HepG2 (cell line): ENCODE results near the gene TNXB. TPM values are rescaled to one million over a fixed set of nuclear protein-coding genes. Genes with fewer than 3 reads are reported as not detected.

Source experiments
- CEBPZ ChIP-seq: IDR thresholded peaks from 2 replicates; pipeline ENCODE4 v1.6.1; 2012; ENCODE audit warnings: low read length, improper control_type of control experiment
- EP300 ChIP-seq, 3 experiments: sonication (generic) in 1 of 3; formaldehyde crosslinking in 1 of 3; IDR thresholded peaks; 2 replicates each; pipeline versions ENCODE4 v1.5.1 to v1.6.1; 2011 to 2020; ENCODE audit warnings: low read depth in 2 of 3, low read length in 2 of 3, borderline replicate concordance in 1 of 3, improper control_type of control experiment in 1 of 3, mild to moderate bottlenecking in 1 of 3, missing genetic modification reagents in 1 of 3, moderate library complexity in 1 of 3
- HNF4A ChIP-seq: sonication (generic); formaldehyde crosslinking; IDR thresholded peaks from 2 replicates; pipeline ENCODE4 v1.4.0; 2020; ENCODE audit warnings: missing genetic modification reagents
- KAT2B ChIP-seq: fragments of 150-350 bp; IDR thresholded peaks from 2 replicates; pipeline ENCODE4 v1.6.1; 2014; ENCODE audit warnings: low read depth, low read length, borderline replicate concordance
- RFX3 ChIP-seq: IDR thresholded peaks from 2 replicates; pipeline ENCODE4 v1.6.1; 2016; ENCODE audit warnings: missing biosample characterization, missing genetic modification reagents
- SAP130 ChIP-seq: IDR thresholded peaks from 2 replicates; pipeline ENCODE4 v1.6.1; 2016; ENCODE audit warnings: low read depth
- WIZ ChIP-seq: sonication (generic); formaldehyde crosslinking; IDR thresholded peaks from 2 replicates; pipeline ENCODE4 v1.5.1; 2020; ENCODE audit warnings: mild to moderate bottlenecking, missing genetic modification reagents
- ZFP1 ChIP-seq: IDR thresholded peaks from 2 replicates; pipeline ENCODE4 v1.6.1; 2016
- ZNF282 ChIP-seq: fragments of 450-650 bp; IDR thresholded peaks from 2 replicates; pipeline ENCODE4 v1.6.1; 2018; ENCODE audit not compliant: partially characterized antibody
- ZNF292 ChIP-seq: sonication (generic); formaldehyde crosslinking; IDR thresholded peaks from 2 replicates; pipeline ENCODE4 v1.8.1; 2022; ENCODE audit warnings: mild to moderate bottlenecking, low read depth, missing genetic modification reagents, borderline replicate concordance
- ZSCAN9 ChIP-seq: IDR thresholded peaks from 2 replicates; pipeline ENCODE4 v1.6.1; 2016; ENCODE audit warnings: borderline replicate concordance
- polyA plus RNA-seq, 8 experiments: library from polyadenylated mRNA; depleted of rRNA in 3 of 8; stranded (reverse) in 7 of 8; unstranded in 1 of 8; fragments of >200 nt; fragmentation: Illumina TruSeq in 4 of 8; extraction: Trizol in 4 of 8; gene quantifications; 2 replicates each; pipeline versions ENCODE4 v1.2.1 to v1.2.3, GENCODE V29; 2011 to 2016; ENCODE audit warnings: low read depth in 4 of 8, missing spikeins in 1 of 8, mixed read lengths in 1 of 8; ENCODE audit not compliant: insufficient read depth in 1 of 8
- total RNA-seq, 5 experiments: library from RNA; depleted of rRNA; stranded (reverse); fragments of >200 nt; fragmentation: Illumina TruSeq; extraction: Trizol; gene quantifications; 2 replicates each; pipeline ENCODE4 v1.2.3, GENCODE V29; 2016; ENCODE audit warnings: low read depth in 1 of 5

TNXB gene
- total and polyA plus RNA-seq, 2 of the 13 experiments (the other 11 are each of a cell fraction or from before 2014, with no cell fraction given) = 1.6 to 2.7 TPM

GRCh38 chr6:32113386-32114352 lies 4.5 kb upstream of the TNXB start (continued):
- TF ChIP-seq EP300 (IDR thresholded peaks at IDR 0.05; ENCODE audit: low read depth in 2 of 2, low read length in 2 of 2) (peak in 1 of 2 experiments; percentile 11; a peak in 1 of 4 replicates), EP300 (CRISPR knock-in tag; IDR thresholded peaks at IDR 0.05; ENCODE audit: borderline replicate concordance) (0 out of 2 replicates have a peak, but pooled peaks have one; percentile 21), HNF4A (CRISPR knock-in tag) (0 out of 2 replicates have a peak, but pooled peaks have one; percentile 6), ZSCAN9 (CRISPR knock-in tag) (peak; percentile 45; the same call in 1 of the 2 replicates), SAP130 (CRISPR knock-in tag) (peak; percentile 53; the same call in 1 of the 2 replicates), KAT2B (no peak), ZFP1 (no peak), WIZ (CRISPR knock-in tag) (no peak), RFX3 (CRISPR knock-in tag) (peak; percentile 76), CEBPZ (no peak), ZNF292 (no peak), ZNF282 (no peak)
